ENCODE results near the gene TIMP4. TPM values are rescaled to one million over a fixed set of nuclear protein-coding genes. Genes with fewer than 3 reads are reported as not detected.
A peak's percentile ranks its signal among the peaks of the same experiment; 100 is the strongest.

Gene TIMP4
- total RNA-seq, 2 donors from 2014 or later, result 29.1 to 31.1 TPM

DNA sequence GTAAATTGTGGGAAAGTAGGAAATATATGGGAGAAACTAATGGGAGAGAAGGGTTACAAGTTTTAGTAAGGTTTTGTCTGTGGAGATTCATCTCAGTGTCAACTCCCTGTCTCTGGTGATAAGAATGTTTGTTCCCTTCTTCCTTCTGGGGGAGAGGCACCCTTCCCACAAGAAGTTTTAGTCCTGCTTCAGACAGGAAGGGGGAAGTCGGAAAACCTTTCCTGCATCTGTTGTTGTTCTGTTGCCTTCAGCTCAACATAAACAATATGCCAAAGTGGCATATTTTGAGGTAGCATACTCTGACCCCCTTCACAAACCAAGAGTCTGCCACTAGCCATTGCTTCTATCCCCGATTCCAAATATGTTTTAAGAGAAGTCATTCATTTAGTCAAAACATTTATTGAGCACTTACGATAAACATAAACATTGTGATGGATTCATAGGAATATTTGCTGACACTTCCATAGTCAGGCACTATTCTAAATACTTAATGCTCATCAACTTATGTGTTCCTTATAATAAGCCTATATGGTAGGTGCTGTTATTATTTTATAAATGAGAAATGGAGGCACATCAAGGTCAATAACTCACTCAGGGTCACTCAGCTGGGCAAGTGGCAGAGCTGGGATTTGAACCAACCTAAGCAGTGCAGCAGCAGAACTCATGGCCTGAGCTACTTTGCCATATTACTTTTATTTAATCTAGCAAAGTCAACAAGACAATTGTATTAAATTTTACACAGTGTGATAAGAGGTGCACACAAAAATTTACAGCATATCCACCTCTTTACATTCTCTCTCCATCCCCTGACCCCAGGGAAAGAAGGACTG is 34.2 kb upstream of the TIMP4 start:
- no peak overlapping the region for H3K27ac ChIP-seq
- H3K36me3 ChIP-seq, result no peaks in the 10 kb centered on the region
- no peaks in the 10 kb centered on the region for H3K27me3 ChIP-seq
- peak; percentile 38 for DNase-seq (ENCODE audit: low spot score)
- peaks cover 0 to 27% of the 10 kb centered on the region in 2 donors for H3K4me1 ChIP-seq
- TF ChIP-seq, protein P1, sequence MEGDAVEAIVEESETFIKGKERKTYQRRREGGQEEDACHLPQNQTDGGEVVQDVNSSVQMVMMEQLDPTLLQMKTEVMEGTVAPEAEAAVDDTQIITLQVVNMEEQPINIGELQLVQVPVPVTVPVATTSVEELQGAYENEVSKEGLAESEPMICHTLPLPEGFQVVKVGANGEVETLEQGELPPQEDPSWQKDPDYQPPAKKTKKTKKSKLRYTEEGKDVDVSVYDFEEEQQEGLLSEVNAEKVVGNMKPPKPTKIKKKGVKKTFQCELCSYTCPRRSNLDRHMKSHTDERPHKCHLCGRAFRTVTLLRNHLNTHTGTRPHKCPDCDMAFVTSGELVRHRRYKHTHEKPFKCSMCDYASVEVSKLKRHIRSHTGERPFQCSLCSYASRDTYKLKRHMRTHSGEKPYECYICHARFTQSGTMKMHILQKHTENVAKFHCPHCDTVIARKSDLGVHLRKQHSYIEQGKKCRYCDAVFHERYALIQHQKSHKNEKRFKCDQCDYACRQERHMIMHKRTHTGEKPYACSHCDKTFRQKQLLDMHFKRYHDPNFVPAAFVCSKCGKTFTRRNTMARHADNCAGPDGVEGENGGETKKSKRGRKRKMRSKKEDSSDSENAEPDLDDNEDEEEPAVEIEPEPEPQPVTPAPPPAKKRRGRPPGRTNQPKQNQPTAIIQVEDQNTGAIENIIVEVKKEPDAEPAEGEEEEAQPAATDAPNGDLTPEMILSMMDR (IDR thresholded peaks at IDR 0.05), result no peak
- no peak overlapping the region for H3K4me3 ChIP-seq
- no peaks in the 10 kb centered on the region for H3K9me3 ChIP-seq

DNA sequence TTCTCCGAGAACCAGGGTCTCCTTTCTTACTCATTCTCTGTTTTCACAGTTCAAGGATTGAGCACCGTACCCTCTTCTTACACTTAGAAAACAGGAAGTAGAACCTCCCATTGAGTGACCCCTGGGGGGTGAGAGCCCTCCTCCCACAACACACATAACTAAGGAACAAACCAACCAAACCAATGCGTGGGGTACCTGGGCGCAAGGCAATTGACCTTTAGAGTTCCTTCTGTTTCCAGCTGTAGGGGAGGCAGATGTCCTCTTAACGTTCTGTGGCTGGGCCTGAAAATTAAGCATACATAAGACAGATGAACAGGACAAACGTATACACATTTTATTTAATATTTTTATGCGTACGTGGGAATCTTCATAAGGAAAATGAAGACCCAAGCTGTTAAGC is 33.5 kb upstream of the TIMP4 start:
- peaks cover 0 to 30% of the 10 kb centered on the region in 2 donors for H3K4me1 ChIP-seq
- DNase-seq (ENCODE audit: low spot score), result peak; percentile 52
- TF ChIP-seq, protein P1 (IDR thresholded peaks at IDR 0.05), result no peak
- H3K36me3 ChIP-seq, result no peaks in the 10 kb centered on the region
- H3K4me3 ChIP-seq, result no peak overlapping the region
- no peaks in the 10 kb centered on the region for H3K9me3 ChIP-seq
- no peaks in the 10 kb centered on the region for H3K27me3 ChIP-seq
- no peak overlapping the region for H3K27ac ChIP-seq

DNA sequence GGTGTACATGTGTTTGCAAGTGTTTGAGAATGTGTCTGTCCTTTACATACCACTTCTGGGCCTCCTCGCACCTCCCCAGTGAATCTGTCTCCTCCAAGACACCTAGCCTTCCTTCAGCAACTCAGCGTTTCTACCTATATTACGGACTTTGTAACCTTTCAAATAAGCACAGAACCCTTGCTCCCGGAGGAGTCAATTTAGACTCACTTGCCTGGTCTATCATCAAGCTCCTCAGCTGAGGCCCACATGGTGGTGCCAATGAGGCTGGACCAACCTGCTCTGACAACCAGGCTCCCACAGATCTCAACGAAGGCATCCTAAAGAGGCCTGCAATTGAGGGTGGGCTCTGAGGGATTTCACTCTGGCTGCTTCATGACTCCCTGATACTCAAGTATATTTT is 32.8 kb upstream of the TIMP4 start:
- Histone ChIP-seq H3K4me3 (no peak overlapping the region), H3K36me3 (no peaks in the 10 kb centered on the region), H3K27ac (no peak overlapping the region), H3K9me3 (no peaks in the 10 kb centered on the region), H3K4me1 (peaks cover 0 to 32% of the 10 kb centered on the region in 2 donors), H3K27me3 (no peaks in the 10 kb centered on the region)
- peak; percentile 52 for DNase-seq (ENCODE audit: low spot score)
- TF ChIP-seq, protein P1 (IDR thresholded peaks at IDR 0.05), result no peak

DNA sequence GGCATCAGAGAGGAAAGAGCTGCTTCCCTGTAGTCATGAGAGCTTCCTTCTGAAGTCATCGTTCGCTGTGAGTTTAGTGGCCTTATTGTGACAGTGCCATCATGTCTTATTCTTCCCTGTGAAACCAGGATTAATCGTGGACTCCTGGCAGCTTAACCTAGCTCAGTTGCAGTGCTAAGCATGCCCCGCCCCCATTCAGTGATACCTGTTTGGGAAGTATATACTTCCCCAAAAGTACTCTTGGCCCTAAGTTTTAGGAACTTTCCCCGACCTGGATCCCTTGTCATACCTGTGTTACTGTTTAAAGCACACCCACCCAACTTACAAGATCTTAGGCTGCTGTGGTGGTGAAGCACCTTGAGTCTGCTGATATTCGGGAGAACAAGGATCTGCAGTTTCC is 32.1 kb upstream of the TIMP4 start:
- DNase-seq (ENCODE audit: low spot score), result peak; percentile 38
- Histone ChIP-seq H3K4me3 (no peak overlapping the region), H3K27me3 (no peaks in the 10 kb centered on the region), H3K4me1 (peaks cover 0 to 32% of the 10 kb centered on the region in 2 donors), H3K36me3 (no peaks in the 10 kb centered on the region), H3K9me3 (no peaks in the 10 kb centered on the region), H3K27ac (no peak overlapping the region)
- TF ChIP-seq, protein P1 (IDR thresholded peaks at IDR 0.05), result no peak

GRCh38 chr3:12190221-12190807 is 31.6 kb upstream of the TIMP4 start:
- no peak overlapping the region for H3K27ac ChIP-seq
- H3K4me1 ChIP-seq, result peaks cover 0 to 32% of the 10 kb centered on the region in 2 donors
- TF ChIP-seq, protein P1 (IDR thresholded peaks at IDR 0.05), result no peak
- no peaks in the 10 kb centered on the region for H3K9me3 ChIP-seq
- no peaks in the 10 kb centered on the region for H3K36me3 ChIP-seq
- peak; percentile 52 for DNase-seq (ENCODE audit: low spot score)
- H3K27me3 ChIP-seq, result no peaks in the 10 kb centered on the region
- no peak overlapping the region for H3K4me3 ChIP-seq
